ENCODE data around the gene RACGAP1.

DNA sequence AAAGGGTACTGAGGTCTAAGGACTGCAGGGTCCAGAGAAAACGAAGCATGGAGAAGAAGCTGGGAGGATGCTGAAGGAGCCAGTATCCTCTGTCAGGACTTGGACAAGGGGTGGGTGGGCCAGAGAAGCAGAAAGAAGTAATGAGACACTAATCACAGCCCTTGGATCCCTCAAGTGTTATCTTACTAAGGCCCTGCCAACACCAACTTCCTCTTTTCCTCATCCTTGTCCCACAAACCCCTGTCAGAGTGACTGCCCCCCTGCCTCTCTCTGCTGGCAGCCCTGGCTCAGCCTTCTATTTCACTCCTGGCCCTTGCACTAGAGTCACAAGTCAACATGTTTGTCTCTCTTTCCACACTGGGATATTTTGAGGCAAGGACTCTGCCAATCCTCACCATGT is 28.3 kb upstream of the RACGAP1 start:
- TF ChIP-seq, protein P1, sequence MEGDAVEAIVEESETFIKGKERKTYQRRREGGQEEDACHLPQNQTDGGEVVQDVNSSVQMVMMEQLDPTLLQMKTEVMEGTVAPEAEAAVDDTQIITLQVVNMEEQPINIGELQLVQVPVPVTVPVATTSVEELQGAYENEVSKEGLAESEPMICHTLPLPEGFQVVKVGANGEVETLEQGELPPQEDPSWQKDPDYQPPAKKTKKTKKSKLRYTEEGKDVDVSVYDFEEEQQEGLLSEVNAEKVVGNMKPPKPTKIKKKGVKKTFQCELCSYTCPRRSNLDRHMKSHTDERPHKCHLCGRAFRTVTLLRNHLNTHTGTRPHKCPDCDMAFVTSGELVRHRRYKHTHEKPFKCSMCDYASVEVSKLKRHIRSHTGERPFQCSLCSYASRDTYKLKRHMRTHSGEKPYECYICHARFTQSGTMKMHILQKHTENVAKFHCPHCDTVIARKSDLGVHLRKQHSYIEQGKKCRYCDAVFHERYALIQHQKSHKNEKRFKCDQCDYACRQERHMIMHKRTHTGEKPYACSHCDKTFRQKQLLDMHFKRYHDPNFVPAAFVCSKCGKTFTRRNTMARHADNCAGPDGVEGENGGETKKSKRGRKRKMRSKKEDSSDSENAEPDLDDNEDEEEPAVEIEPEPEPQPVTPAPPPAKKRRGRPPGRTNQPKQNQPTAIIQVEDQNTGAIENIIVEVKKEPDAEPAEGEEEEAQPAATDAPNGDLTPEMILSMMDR (IDR thresholded peaks at IDR 0.05), result no peak
- TF ChIP-seq SIN3A (IDR thresholded peaks at IDR 0.05; ENCODE audit: borderline replicate concordance, insufficient read depth, low read depth, low read length), result no peak
- TF ChIP-seq POLR2AphosphoS5 (IDR thresholded peaks at IDR 0.05; ENCODE audit: low read depth, low read length), result no peak
- TF ChIP-seq, protein P2, sequence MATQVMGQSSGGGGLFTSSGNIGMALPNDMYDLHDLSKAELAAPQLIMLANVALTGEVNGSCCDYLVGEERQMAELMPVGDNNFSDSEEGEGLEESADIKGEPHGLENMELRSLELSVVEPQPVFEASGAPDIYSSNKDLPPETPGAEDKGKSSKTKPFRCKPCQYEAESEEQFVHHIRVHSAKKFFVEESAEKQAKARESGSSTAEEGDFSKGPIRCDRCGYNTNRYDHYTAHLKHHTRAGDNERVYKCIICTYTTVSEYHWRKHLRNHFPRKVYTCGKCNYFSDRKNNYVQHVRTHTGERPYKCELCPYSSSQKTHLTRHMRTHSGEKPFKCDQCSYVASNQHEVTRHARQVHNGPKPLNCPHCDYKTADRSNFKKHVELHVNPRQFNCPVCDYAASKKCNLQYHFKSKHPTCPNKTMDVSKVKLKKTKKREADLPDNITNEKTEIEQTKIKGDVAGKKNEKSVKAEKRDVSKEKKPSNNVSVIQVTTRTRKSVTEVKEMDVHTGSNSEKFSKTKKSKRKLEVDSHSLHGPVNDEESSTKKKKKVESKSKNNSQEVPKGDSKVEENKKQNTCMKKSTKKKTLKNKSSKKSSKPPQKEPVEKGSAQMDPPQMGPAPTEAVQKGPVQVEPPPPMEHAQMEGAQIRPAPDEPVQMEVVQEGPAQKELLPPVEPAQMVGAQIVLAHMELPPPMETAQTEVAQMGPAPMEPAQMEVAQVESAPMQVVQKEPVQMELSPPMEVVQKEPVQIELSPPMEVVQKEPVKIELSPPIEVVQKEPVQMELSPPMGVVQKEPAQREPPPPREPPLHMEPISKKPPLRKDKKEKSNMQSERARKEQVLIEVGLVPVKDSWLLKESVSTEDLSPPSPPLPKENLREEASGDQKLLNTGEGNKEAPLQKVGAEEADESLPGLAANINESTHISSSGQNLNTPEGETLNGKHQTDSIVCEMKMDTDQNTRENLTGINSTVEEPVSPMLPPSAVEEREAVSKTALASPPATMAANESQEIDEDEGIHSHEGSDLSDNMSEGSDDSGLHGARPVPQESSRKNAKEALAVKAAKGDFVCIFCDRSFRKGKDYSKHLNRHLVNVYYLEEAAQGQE (IDR thresholded peaks at IDR 0.05; ENCODE audit: insufficient read depth in 1 of 2, low read depth in 2 of 2, low read length in 1 of 2), result no peak
